C1 segment of cervical spinal cord (tissue), 14 donors: ENCODE results near the gene SRGAP2C.
"Not testable (repeated sequence)": the region's sequence is repeated elsewhere in the genome, so short reads cannot be mapped to it uniquely, and the experiment has no call there.

ENCODE experiments used
- DNase-seq, 14 donors: peaks; one replicate each; lab custom pipeline; 2025; lab: John Stamatoyannopoulos, UW

Gene SRGAP2C

GRCh38 chr1:121332599-121333562 is 148.1 kb downstream of the SRGAP2C start:
- DNase-seq, result not testable (repeated sequence)

GRCh38 chr1:121337958-121338357 is 153.2 kb downstream of the SRGAP2C start:
- DNase-seq, result not testable (repeated sequence)

GRCh38 chr1:121339611-121340010 is 154.8 kb downstream of the SRGAP2C start:
- DNase-seq, result not testable (repeated sequence)

DNA sequence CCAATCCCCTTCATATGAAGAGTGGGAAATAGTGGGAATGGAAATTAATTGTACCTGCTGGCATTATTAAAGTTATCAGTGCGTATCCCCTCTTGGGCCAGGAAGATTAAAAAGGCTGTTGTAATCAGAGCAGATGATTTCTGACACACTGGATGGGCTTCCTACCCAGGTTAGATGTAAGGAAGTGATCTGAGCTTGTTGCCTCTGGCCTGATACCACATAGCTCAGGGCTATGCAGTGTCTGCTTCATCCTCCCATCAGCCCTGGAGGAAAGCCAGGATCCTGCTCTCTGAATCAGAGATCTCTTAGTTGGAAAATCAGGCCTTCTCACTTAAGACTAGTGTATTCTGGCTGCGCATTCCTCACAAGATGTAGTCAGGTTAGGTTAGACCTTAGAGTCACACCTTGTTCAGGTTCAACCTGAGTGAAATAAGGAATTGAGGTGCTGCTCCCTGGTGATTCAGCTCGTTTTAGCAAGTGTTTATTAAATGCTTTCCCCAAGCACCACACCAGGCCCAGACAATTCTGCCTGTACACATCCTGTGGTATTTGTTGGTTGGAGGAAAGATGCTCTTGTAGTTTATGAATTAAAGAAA is 158.6 kb downstream of the SRGAP2C start:
- DNase-seq, result not testable (repeated sequence)

GRCh38 chr1:121344355-121344754 is 159.6 kb downstream of the SRGAP2C start:
- not testable (repeated sequence) for DNase-seq

DNA sequence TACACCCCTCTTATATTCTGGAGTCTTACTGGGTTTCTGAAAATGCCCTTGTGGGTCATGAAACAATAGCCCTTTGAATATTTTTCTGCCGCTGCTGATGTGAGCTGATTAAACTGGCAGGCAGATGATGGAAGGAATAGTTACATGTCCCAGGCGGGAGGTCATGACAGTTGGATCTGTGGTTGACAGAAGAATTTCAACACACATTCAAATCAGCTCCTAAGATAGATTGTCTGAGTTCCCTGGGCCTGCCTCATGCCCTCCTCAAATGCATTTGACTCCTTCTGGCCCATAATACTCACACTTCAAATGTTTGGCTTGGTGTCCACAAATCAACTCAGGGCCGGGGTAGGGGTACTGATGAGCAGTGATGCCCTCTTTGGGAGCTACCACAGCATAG is 161.9 kb downstream of the SRGAP2C start:
- DNase-seq, result not testable (repeated sequence)

DNA sequence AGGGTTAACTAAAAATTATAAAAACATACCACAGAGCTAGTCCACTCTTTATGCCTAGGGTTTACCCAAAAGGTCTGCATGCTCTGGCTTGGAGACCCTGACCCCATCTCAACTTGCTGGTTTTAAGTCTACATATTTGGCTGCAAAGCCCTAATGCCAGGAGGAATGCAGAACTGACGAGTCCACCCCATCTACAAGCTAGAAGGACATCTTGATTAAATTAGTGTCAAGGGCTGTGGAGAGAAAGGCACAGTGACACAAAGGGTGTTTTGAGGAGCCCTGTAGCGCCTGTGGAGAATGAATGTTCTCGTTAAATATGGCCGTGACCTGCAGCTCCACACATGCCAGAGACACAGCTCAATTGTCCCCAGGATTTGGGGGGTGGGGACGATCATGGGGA is 162.7 kb downstream of the SRGAP2C start:
- not testable (repeated sequence) for DNase-seq

DNA sequence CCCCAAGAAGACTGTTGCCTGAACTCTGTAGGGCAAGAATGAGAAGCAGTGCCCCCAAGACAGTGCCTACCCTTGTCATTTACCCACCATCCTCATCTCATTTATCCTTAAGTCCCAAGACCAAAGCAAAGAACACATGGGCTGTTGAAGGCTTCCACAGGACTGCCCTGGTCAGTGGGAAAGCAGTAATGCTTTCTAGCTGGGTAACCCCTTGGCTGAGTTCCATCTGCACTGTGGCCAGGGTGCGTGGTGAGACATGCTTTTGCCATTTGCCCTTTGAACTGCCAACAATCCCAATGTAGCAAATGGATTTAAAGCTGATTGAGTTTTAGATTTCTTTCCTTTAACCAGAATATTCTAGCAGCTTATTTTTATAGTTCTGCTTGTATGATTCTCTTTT is 163.3 kb downstream of the SRGAP2C start:
- DNase-seq, result not testable (repeated sequence)

DNA sequence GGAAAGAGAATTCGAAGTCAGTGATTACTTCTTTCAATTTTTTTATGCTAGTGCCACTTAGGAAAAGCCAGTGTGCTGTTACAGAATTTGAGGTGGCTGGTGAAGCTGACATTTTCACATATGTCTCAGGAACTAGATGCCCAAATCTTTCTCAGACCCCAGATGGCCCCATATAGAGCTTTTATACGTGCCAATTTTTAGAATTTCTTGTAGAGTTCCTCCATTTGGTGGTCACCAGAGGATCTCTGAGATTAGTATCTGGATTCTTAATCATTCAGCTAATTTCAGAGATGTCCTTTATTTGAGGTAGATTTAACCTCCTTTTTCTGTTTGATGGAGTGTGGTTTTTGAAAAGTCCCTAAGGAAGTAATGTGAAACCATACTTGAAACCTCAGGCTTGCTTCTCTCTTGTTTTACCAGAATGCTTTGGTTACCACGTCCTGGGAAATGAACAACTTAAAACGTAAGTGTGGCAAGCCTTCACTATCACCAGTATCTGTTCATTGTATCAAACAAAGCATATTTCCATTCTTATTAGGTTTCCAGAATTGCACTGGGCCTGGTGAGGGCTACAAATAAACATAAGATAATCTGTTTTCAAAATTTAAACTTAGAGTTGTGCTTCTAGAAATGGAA is 164.7 kb downstream of the SRGAP2C start:
- not testable (repeated sequence) for DNase-seq

GRCh38 chr1:121355711-121356420 is 171.1 kb downstream of the SRGAP2C start:
- not testable (repeated sequence) for DNase-seq

- not testable (repeated sequence) for DNase-seq
Measured at GRCh38 chr1:121356819-121357218, 172.0 kb downstream of the SRGAP2C start.

- not testable (repeated sequence) for DNase-seq
Measured at GRCh38 chr1:121360531-121360930, 175.8 kb downstream of the SRGAP2C start.

- DNase-seq, result not testable (repeated sequence)
Measured at GRCh38 chr1:121361451-121362233, 176.9 kb downstream of the SRGAP2C start.

DNA sequence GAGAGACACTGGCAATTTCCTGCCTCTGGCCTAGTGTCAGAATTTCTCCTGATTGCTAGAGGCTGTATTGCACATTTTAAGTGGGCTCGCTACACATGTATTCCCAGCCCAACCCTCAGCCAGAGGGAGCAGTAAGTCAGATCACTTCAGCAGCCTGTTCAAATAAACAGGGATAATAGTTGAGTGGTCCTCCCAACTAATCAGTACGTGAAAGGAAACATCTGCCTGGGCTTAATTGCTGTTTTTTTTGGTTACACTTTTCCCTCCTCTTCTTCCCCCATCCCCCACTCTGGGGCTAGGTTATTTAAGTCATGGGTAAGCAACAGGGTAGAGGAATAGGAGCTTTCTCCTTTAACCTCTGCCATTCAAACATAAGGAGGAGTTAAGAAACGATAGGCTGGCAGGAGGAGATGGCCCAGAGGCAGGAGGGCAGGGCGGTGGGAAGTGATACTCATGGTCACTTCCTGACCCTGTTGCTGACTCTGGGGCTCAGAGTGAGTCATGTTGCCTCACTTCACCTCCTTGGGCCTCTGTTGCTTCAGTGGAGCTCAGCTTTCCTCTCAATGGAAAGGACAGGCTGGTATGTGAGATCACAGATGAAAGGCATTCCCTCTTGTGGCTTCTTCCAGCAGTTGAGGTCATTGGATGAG is 177.6 kb downstream of the SRGAP2C start:
- DNase-seq, result peak in 1 of 14 donors; percentile 2

DNA sequence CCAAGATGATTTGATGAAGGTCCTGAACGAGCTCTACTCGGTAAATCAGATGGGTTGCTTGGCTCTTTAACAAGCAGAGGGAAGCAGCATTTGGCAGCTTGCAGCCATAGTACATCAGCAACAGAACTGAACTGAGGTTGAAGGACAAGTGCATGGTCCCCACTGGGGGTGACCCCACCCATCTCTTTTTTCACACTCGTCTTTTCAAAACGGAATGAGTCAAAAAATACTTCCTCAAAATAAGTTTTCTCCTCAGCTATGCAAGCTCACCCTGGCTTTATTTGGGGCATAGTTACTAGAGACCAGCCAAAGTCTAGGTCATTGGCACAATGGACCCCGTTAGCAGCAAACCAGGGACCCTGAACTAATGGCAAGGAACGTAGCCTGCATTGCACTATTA is 180.5 kb downstream of the SRGAP2C start:
- not testable (repeated sequence) for DNase-seq

GRCh38 chr1:121365723-121366122 is 180.9 kb downstream of the SRGAP2C start:
- DNase-seq, result peak in 1 of 14 donors; percentile 13

- DNase-seq, result not testable (repeated sequence)
Measured at GRCh38 chr1:121366171-121366570, 181.4 kb downstream of the SRGAP2C start.

DNA sequence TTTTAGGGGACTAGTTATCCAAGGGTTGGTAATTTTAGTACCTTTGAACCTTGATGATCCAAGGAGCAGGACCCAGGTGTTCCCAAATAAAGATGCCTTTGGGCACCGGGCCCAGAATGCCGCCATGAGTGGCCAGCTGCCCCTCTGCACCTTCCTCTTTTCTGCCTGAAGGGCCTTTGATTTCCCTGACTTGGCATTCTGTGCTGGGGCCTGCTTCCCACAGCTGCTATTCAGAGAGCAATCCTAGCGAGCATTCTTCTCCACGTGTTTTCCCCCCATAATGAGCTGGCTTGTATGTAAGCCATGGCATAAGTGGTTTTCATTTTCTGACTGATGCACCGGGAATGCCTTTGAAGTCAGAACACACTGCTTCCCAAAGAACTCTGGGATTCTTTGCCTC is 184.1 kb downstream of the SRGAP2C start:
- DNase-seq, result not testable (repeated sequence)

GRCh38 chr1:121369959-121370358 is 185.2 kb downstream of the SRGAP2C start:
- DNase-seq, result not testable (repeated sequence)

DNA sequence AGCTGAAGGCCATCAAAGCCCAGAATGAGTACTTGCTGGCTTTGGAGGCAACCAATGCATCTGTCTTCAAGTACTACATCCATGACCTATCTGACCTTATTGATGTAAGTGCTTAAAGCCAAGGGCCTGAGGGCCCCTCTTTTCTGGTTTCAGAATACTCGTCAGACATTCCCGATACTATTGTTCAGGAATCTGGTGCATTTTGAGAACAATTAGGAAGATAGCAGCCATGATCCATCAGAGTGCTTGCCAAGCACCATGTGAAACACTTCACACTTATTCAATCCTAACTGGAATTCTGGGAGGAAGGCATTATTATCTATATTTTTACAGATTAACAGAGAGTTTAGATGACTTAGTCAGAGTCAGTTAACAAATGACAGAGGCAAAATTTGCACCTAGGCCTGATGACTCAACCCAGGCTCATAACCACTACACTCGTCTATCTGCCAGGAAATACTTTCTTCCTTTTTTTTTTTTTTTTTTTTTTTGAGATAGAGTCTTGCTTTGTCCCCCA is 190.1 kb downstream of the SRGAP2C start:
- DNase-seq, result not testable (repeated sequence)
